Stomach smooth muscle (tissue), 2 donors: ENCODE measurements around the gene RIPOR1.

Source experiments
- H3K27ac ChIP-seq: one replicate; pipeline ENCODE4 v1.7.0; 2013; ENCODE audit warnings: mild to moderate bottlenecking, low read length, inconsistent platforms
- H3K27me3 ChIP-seq, 2 donors: one replicate each; pipeline ENCODE4 v1.7.0; 2013; ENCODE audit warnings: low read length in 2 of 2; ENCODE audit not compliant: insufficient read depth in 2 of 2, control insufficient read depth in 1 of 2
- H3K36me3 ChIP-seq, 2 donors: one replicate each; pipeline ENCODE4 v1.7.0; 2013; ENCODE audit warnings: low read length in 2 of 2; ENCODE audit not compliant: control insufficient read depth in 2 of 2, insufficient read depth in 2 of 2
- H3K4me1 ChIP-seq: one replicate; pipeline ENCODE4 v1.7.0; 2013; ENCODE audit warnings: low read length; ENCODE audit not compliant: control insufficient read depth, insufficient read depth
- H3K4me3 ChIP-seq, 2 donors: one replicate each; pipeline ENCODE4 v1.7.0; 2013; ENCODE audit warnings: low read length in 2 of 2
- H3K9ac ChIP-seq, 2 donors: one replicate each; pipeline ENCODE4 v1.7.0; 2013; ENCODE audit warnings: low read length in 2 of 2, mild to moderate bottlenecking in 1 of 2
- H3K9me3 ChIP-seq, 2 donors: one replicate each; pipeline ENCODE4 v1.7.0; 2013; ENCODE audit warnings: low read length in 2 of 2; ENCODE audit not compliant: control insufficient read depth in 2 of 2
- donor health status: healthy.
- donor health status: Pancreatic carcinoma.

Gene RIPOR1

DNA sequence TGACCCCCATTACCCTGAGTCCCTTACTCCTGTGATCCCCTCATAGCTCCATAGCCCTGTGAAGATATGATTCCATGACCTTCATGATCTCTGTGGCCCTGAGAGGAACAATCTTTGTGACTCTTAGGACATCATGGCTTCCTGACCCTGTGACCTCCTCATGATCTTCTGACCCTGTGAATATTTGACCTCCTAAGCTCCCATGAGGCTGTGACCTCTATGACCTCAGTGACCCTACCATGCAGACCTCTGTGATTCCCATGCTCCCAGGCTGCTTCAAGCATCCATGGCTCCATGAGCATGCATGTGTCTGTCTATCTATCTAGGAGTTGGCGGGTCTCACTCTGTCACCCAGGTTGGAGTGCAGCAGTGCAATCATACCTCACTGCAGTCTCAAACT lies 12.1 kb downstream of the RIPOR1 start:
- H3K9me3 ChIP-seq, result no peaks in the 10 kb centered on the region
- H3K27me3 ChIP-seq, result no peaks in the 10 kb centered on the region
- H3K36me3 ChIP-seq, result peaks cover 33 to 52% of the 10 kb centered on the region in 2 donors
- H3K27ac ChIP-seq, result no peak overlapping the region
- H3K4me3 ChIP-seq, result no peak overlapping the region
- H3K9ac ChIP-seq, result no peak overlapping the region
- peaks cover 38% of the 10 kb centered on the region for H3K4me1 ChIP-seq

DNA sequence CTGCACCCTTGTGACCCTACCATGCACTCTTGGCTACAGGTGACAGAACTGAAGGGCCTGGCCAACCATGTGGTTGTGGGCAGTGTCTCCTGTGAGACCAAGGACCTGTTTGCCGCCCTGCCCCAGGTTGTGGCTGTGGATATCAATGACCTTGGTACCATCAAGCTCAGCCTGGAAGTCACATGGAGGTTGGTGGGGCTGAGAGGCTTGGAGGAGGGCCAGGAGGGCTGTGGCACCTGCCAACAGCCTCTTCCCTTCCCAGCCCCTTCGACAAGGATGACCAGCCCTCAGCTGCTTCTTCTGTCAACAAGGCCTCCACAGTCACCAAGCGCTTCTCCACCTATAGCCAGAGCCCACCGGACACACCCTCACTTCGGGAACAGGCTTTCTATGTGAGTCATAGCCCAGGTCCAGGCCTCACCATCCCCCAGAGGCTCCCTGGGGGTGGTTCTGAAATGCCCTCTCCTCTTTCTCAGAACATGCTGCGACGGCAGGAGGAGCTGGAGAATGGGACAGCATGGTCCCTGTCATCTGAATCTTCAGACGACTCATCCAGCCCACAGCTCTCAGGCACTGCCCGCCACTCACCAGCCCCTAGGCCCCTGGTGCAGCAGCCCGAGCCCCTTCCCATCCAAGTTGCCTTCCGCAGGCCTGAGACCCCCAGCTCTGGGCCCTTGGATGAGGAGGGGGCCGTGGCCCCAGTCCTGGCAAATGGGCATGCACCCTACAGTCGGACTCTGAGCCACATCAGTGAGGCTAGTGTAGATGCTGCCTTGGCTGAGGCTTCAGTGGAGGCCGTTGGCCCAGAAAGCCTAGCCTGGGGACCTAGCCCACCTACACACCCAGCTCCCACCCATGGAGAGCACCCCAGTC lies 13.0 kb downstream of the RIPOR1 start:
- Histone ChIP-seq H3K9me3 (no peaks in the 10 kb centered on the region), H3K36me3 (peaks cover 37 to 57% of the 10 kb centered on the region in 2 donors), H3K9ac (no peak overlapping the region), H3K27me3 (no peaks in the 10 kb centered on the region), H3K4me3 (no peak overlapping the region), H3K4me1 (peaks cover 41% of the 10 kb centered on the region), H3K27ac (no peak overlapping the region)

DNA sequence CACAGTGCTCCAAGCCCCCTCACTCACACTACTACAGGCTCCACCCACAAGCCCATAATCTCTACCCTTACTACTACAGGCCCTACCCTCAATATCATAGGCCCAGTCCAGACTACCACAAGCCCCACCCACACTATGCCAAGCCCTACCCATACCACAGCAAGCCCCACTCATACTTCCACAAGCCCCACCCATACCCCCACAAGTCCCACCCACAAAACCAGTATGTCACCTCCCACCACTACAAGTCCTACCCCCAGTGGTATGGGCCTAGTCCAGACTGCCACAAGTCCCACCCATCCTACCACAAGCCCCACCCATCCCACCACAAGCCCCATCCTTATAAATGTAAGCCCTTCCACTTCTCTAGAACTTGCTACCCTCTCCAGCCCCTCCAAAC lies 13.8 kb downstream of the RIPOR1 start:
- H3K36me3 ChIP-seq, result peaks cover 37 to 63% of the 10 kb centered on the region in 2 donors
- peaks cover 43% of the 10 kb centered on the region for H3K4me1 ChIP-seq
- H3K27ac ChIP-seq, result no peak overlapping the region

DNA sequence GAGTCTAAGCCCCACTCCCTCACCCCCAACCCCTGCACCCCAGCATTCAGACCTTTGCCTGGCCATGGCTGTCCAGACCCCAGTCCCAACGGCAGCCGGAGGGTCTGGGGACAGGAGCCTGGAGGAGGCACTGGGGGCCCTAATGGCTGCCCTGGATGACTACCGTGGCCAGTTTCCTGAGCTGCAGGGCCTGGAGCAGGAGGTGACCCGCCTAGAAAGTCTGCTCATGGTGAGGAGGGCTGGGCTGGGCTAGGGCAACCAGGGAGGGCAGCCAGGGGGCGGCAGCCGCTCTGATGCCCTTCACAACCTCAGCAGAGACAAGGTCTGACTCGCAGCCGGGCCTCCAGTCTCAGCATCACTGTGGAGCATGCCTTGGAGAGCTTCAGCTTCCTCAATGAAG lies 14.4 kb downstream of the RIPOR1 start:
- H3K27ac ChIP-seq, result no peak overlapping the region

More for the DNA sequence above, 13.8 kb downstream of the RIPOR1 start:
- no peaks in the 10 kb centered on the region for H3K9me3 ChIP-seq
- H3K27me3 ChIP-seq, result no peaks in the 10 kb centered on the region
- no peak overlapping the region for H3K9ac ChIP-seq
- no peak overlapping the region for H3K4me3 ChIP-seq

DNA sequence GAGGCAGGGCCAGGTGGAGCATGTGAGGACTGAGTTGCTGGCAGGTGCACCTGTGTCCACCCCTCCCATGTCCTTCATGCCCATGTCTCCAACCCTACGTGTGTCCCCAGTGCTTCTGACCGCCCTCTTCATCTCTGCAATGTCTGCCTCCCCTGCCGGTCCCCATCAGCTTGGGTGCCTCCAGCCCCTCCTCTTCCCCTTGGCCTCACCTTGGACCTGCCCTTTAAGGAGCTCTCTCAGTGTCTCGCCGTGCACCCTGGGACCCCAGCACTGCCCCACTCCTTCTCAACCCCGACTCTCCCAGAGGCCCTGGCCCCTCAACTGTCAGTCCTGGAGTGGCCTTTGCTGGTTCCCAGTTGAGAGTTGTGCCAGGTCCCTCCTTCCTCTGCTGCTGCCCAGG lies 15.0 kb downstream of the RIPOR1 start:
- Histone ChIP-seq H3K4me3 (no peak overlapping the region), H3K27ac (no peak overlapping the region), H3K4me1 (peaks cover 39% of the 10 kb centered on the region), H3K36me3 (peaks cover 37 to 64% of the 10 kb centered on the region in 2 donors), H3K9ac (no peak overlapping the region), H3K9me3 (no peaks in the 10 kb centered on the region), H3K27me3 (no peaks in the 10 kb centered on the region)

More for the DNA sequence above, 14.4 kb downstream of the RIPOR1 start:
- H3K27me3 ChIP-seq, result no peaks in the 10 kb centered on the region
- H3K9me3 ChIP-seq, result no peaks in the 10 kb centered on the region
- H3K36me3 ChIP-seq, result peaks cover 37 to 64% of the 10 kb centered on the region in 2 donors
- H3K4me3 ChIP-seq, result no peak overlapping the region
- H3K9ac ChIP-seq, result no peak overlapping the region
- peaks cover 44% of the 10 kb centered on the region for H3K4me1 ChIP-seq

DNA sequence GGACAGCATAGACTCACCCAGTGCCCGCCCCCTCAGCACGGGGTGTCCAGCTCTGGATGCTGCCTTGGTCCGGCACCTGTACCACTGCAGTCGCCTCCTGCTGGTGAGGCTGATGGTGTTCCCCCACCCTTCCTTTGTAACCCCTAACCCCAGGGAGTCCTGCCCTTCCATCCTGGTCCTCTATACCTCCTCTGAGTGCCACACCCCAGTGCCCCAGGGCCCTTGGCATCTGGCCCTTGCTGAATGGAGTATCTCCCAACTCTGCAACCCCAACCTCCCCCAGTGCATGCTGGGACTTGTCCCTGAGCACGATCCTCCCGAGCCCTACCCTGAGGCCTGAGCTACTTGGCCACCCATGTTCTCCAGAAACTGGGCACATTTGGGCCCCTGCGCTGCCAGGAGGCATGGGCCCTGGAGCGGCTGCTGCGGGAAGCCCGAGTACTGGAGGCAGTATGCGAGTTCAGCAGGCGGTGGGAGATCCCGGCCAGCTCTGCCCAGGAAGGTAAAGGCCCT lies 15.8 kb downstream of the RIPOR1 start:
- Histone ChIP-seq H3K36me3 (peaks cover 37 to 65% of the 10 kb centered on the region in 2 donors), H3K27ac (peak overlapping the region; percentile 6), H3K4me3 (no peak overlapping the region), H3K9ac (no peak overlapping the region), H3K27me3 (no peaks in the 10 kb centered on the region), H3K4me1 (peaks cover 31% of the 10 kb centered on the region), H3K9me3 (no peaks in the 10 kb centered on the region)

DNA sequence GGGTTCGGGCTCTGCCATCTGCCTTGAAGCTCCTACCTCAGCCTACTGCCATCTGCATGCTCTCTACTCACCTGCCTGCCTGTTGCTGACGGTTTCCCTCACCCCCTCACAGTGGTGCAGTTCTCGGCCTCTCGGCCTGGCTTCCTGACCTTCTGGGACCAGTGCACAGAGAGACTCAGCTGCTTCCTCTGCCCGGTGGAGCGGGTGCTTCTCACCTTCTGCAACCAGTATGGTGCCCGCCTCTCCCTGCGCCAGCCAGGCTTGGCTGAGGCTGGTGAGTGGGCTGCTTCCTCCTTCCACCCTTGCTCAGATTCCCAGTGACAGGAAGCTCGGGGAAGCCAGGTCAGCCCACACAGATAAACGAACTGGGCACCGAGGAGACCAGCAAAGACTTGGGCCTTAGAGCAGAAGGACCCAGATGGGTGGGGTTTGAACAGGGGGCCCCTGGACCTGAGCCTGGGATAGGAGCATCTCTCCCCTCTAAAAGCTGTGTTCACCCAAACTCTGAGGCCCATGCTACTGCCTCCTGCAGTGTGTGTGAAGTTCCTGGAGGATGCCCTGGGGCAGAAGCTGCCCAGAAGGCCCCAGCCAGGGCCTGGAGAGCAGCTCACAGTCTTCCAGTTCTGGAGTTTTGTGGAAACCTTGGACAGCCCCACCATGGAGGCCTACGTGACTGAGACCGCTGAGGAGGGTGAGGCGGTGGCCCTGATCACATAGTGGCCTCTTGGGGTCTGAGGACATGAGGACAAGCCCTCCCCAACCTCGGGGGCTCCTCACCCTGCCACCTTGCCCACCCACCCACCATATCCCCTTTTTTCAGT lies 16.4 kb downstream of the RIPOR1 start:
- Histone ChIP-seq H3K36me3 (peaks cover 32 to 60% of the 10 kb centered on the region in 2 donors), H3K27me3 (no peaks in the 10 kb centered on the region), H3K9me3 (no peaks in the 10 kb centered on the region), H3K27ac (peak overlapping the region; percentile 6), H3K4me3 (no peak overlapping the region), H3K4me1 (peaks cover 34% of the 10 kb centered on the region), H3K9ac (no peak overlapping the region)

DNA sequence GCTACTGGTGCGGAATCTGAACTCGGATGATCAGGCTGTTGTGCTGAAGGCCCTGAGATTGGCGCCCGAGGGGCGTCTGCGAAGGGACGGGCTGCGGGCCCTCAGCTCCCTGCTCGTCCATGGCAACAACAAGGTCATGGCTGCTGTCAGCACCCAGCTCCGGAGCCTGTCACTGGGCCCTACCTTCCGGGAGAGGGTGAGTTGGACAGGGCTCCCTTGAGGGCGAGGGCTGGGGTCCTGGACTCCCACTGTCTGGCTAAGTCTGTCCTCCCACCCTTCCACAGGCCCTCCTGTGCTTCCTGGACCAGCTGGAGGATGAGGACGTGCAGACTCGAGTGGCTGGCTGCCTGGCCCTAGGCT lies 17.0 kb downstream of the RIPOR1 start:
- H3K9ac ChIP-seq, result no peak overlapping the region
- H3K27ac ChIP-seq, result no peak overlapping the region
- no peaks in the 10 kb centered on the region for H3K27me3 ChIP-seq
- H3K9me3 ChIP-seq, result no peaks in the 10 kb centered on the region
- H3K36me3 ChIP-seq, result peaks cover 26 to 54% of the 10 kb centered on the region in 2 donors
- H3K4me3 ChIP-seq, result no peak overlapping the region
- H3K4me1 ChIP-seq, result peaks cover 35% of the 10 kb centered on the region

DNA sequence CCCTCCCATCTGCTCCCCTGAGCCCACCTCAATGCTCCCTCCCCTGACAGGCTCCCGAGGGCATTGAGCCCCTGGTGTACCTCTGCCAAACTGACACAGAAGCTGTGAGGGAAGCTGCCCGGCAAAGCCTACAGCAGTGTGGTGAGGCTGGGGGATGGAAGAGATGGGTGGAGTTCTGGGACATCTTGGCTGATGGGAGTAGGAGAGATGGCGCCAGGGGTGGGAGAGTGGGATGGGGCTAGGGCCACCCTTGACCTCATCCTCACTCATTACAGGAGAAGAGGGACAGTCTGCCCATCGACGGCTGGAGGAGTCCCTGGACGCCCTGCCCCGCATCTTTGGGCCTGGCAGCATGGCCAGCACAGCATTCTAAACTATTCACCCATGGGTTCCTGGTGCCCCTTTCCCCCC lies 17.5 kb downstream of the RIPOR1 start:
- Histone ChIP-seq H3K9me3 (no peaks in the 10 kb centered on the region), H3K27me3 (no peaks in the 10 kb centered on the region), H3K9ac (no peak overlapping the region), H3K4me1 (peaks cover 35% of the 10 kb centered on the region), H3K27ac (peak overlapping the region; percentile 18), H3K36me3 (peaks cover 23 to 52% of the 10 kb centered on the region in 2 donors), H3K4me3 (no peak overlapping the region)

DNA sequence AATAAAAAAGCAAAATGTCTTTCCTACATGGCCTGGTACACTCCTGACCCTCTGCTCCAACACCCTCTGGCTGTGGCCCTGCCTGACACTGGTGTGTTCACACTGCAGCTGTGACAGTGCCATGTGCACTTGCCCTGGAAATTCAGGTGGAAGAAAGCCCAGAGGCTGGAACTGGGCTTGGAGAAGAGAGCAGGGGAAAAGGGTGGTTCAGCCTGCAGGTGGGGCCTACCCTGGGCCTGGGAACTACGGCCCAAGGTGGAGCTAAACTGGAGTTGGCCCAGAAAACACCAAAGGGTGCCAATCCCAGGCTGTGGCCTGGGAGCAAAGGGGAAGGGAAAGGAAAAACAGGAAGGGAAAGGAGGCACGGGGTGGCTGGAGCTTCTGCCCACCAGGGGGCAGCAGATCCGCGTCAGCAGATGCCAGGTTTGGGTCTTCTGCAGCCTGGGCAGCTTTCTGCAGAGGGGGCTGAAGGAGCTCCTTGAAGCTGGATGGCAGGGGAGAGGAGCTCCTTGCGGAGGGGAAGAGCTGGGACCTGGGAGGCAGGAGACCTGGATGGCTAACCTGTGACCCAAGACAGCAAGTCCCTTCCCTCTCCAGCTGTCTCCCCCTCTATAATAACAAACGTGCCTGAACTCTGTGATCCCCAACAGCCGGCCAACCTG lies 18.3 kb downstream of the RIPOR1 start:
- Histone ChIP-seq H3K27me3 (no peaks in the 10 kb centered on the region), H3K4me1 (peaks cover 34% of the 10 kb centered on the region), H3K27ac (peak overlapping the region; percentile 18), H3K9ac (no peak overlapping the region), H3K36me3 (peaks cover 16 to 47% of the 10 kb centered on the region in 2 donors), H3K4me3 (no peak overlapping the region), H3K9me3 (no peaks in the 10 kb centered on the region)
